ENCODE measurements around the gene TREM1.

DNA sequence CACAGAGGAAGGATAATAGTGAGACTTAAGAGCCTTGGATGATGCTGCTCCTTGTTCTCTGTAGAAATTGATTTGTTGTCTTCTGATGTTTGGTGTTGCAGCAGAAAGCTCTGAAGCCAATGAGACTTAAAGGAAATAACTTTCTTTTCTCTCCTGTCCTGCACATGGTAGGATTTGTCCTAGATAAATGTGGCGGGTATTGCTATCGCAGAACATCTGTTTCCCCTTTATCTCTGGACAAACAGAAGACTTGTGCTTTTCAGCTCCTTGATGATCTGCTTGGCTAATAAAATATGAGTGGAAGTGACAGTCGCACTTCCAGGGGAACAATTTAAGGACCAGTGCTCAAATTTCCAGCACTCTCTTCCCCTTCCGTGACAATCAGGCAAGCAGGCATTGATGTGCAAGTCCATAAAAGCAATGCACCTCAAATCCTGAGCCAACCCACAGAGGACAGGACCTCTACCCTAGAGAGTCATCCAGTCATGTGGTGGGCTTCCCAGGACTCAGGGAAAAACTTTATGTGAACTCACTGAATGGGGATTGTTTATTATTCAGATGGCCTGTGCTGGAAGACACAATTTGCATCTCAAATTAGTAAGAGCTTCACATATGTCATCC, 39.1 kb upstream of the TREM1 start:
- TF ChIP-seq EZH2 (IDR thresholded peaks at IDR 0.05; ENCODE audit: low read length) = no peak
- no peak for TF ChIP-seq CTCF (optimal IDR thresholded peaks at IDR 0.05 in 1 of 3, IDR thresholded peaks at IDR 0.05 in 1 of 3, conservative IDR thresholded peaks at IDR 0.05 in 1 of 3; ENCODE audit: extremely low read depth in 1 of 3, insufficient read depth in 2 of 3, low read length in 3 of 3)
